GM12878 (cell line): ENCODE measurements around the gene ATRN. TPM values are rescaled to one million over a fixed set of nuclear protein-coding genes. Genes with fewer than 3 reads are reported as not detected.
"Not testable (repeated sequence)": the region's sequence is repeated elsewhere in the genome, so short reads cannot be mapped to it uniquely, and the experiment has no call there.

Source experiments
- ATAC-seq: fragments of 200-7000 bp; cut with Tn5 transposase; 3 replicates; pipeline ENCODE4 v1.9.1; 2020; ENCODE audit warnings: mild to moderate bottlenecking, moderate library complexity
- BruUV-seq: library from RNA; stranded (reverse); fragments of 400-500 nt; replicated peaks from 2 replicates; lab custom pipeline; 2021; lab: Mats Ljungman, UMichigan
- CTCF ChIA-PET: fragments of 300-600 bp; sonication (Branson Sonifier 250); formaldehyde crosslinking; extraction: SDS; loops from one replicate; lab custom pipeline; 2021; ENCODE audit warnings: inconsistent platforms; lab: Yijun Ruan, JAX
- POLR2A ChIA-PET: fragments of 350-600 bp; formaldehyde crosslinking; extraction: SDS; loops from one replicate; lab custom pipeline; 2021; ENCODE audit warnings: inconsistent platforms; lab: Charles Lee
- RAD21 ChIA-PET: fragments of 300-600 bp; sonication (Branson Sonifier 250); formaldehyde crosslinking; loops from one replicate; lab custom pipeline; 2023; ENCODE audit warnings: antibody characterized with exemption; ENCODE audit not compliant: unreplicated experiment; lab: Charles Lee
- SMC1A ChIA-PET: fragments of 300-600 bp; sonication (Branson Sonifier 250); formaldehyde crosslinking; loops from one replicate; lab custom pipeline; 2023; ENCODE audit not compliant: unreplicated experiment, uncharacterized antibody; lab: Charles Lee
- DNase-seq: peaks from one replicate; pipeline ENCODE4 v3.0.0-alpha.2; 2011; ENCODE audit warnings: low read depth, low spot score
- FAIRE-seq: peaks from 3 replicates; lab custom pipeline; 2011; peaks lifted over from hg19 to GRCh38; lab: Jason Lieb, UNC
- H2AFZ ChIP-seq: 2 replicates; pipeline ENCODE4 v1.6.0; 2011; ENCODE audit warnings: low read depth, low read length, control low read depth; ENCODE audit not compliant: control insufficient read depth
- H3K27ac ChIP-seq: 2 replicates; pipeline ENCODE4 v1.5.1; 2011; ENCODE audit warnings: control low read depth; ENCODE audit not compliant: control insufficient read depth, insufficient read depth
- H3K27me3 ChIP-seq, 2 experiments: replicated peaks in 1 of 2; 2 replicates each; pipeline versions ENCODE4 v1.6.0 to v1.6.1; 2011; ENCODE audit warnings: low read length in 1 of 2; ENCODE audit not compliant: control insufficient read depth in 2 of 2, insufficient read depth in 2 of 2
- H3K36me3 ChIP-seq, 2 experiments: 2 replicates each; pipeline ENCODE4 v1.5.1; 2011; ENCODE audit warnings: low read length in 1 of 2; ENCODE audit not compliant: control insufficient read depth in 2 of 2, insufficient read depth in 2 of 2
- H3K4me1 ChIP-seq: 2 replicates; pipeline ENCODE4 v1.6.1; 2011; ENCODE audit warnings: mild to moderate bottlenecking, low read length, moderate library complexity, mixed read lengths; ENCODE audit not compliant: control insufficient read depth, insufficient read depth
- H3K4me2 ChIP-seq: 2 replicates; pipeline ENCODE4 v1.6.0; 2011; ENCODE audit warnings: control low read depth; ENCODE audit not compliant: control insufficient read depth, insufficient read depth
- H3K4me3 ChIP-seq: fragments of 200-600 bp; sonication (generic); 2 replicates; pipeline ENCODE4 v1.5.1; 2016
- H3K79me2 ChIP-seq: 2 replicates; pipeline ENCODE4 v1.6.0; 2011; ENCODE audit warnings: low read length; ENCODE audit not compliant: control insufficient read depth, insufficient read depth
- H3K9ac ChIP-seq: 2 replicates; pipeline ENCODE4 v1.8.0; 2011; ENCODE audit warnings: low read length, control low read depth, mixed read lengths; ENCODE audit not compliant: control insufficient read depth, insufficient read depth
- H3K9me3 ChIP-seq: replicated peaks from 3 replicates; pipeline ENCODE4 v1.5.1; 2011; ENCODE audit warnings: mild to moderate bottlenecking, low read length; ENCODE audit not compliant: control insufficient read depth, insufficient read depth
- H4K20me1 ChIP-seq: 2 replicates; pipeline ENCODE4 v1.6.0; 2011; ENCODE audit not compliant: control insufficient read depth, insufficient read depth
- WGBS: methylation state at CpG from one replicate; pipeline ENCODE4 v1.1.6; 2016; ENCODE audit warnings: low lambda C conversion rate; ENCODE audit not compliant: insufficient replicate concordance, insufficient coverage; ENCODE audit errors: missing lambda C conversion rate; 5-methylcytosine and 5-hydroxymethylcytosine counted together
- in situ Hi-C: fragments of 300-500 bp; cut with MboI; formaldehyde crosslinking; loops from 9 replicates; pipeline ENCODE4 v1.14.3; 2018; ENCODE audit warnings: mixed read lengths
- intact Hi-C: fragments of 100-400 bp; cut with micrococcal nuclease; formaldehyde crosslinking; loops from one replicate; pipeline ENCODE4 v1.14.2; 2022; ENCODE audit not compliant: unreplicated experiment
- polyA plus RNA-seq, 11 experiments: library from polyadenylated mRNA; depleted of rRNA in 4 of 11; unstranded in 6 of 11; stranded (reverse) in 5 of 11; fragments of >200 nt; fragmentation: Nextera tagmentation in 4 of 11; fragmentation: Illumina TruSeq in 1 of 11; extraction: Ambion mirVana in 4 of 11; extraction: Trizol in 1 of 11; gene quantifications; 1 replicate in 1 of 11; 2 replicates in 10 of 11; pipeline versions ENCODE4 v1.2.1 to v1.2.3, GENCODE V29; 2011 to 2016; ENCODE audit warnings: inconsistent platforms in 2 of 11, missing spikeins in 2 of 11, low read depth in 1 of 11
- total RNA-seq, 4 experiments: library from RNA; depleted of rRNA in 3 of 4; stranded (reverse); fragments of >200 nt in 3 of 4; fragmentation: Illumina TruSeq in 1 of 4; extraction: Trizol in 1 of 4; gene quantifications; 2 replicates each; pipeline versions ENCODE4 v1.2.1 to v1.2.3, GENCODE V29; 2013 to 2021
- TF ChIP-seq, protein P1 (sequence below): IDR thresholded peaks from 2 replicates; pipeline ENCODE4 v1.6.1; 2012; ENCODE audit warnings: mild to moderate bottlenecking, low read depth, low read length

Gene ATRN
- total and polyA plus RNA-seq, 10 of the 15 experiments (the other 5 are each of a cell fraction or from before 2014, with no cell fraction given), result 0.71 to 11.6 (median 6.9) TPM

DNA sequence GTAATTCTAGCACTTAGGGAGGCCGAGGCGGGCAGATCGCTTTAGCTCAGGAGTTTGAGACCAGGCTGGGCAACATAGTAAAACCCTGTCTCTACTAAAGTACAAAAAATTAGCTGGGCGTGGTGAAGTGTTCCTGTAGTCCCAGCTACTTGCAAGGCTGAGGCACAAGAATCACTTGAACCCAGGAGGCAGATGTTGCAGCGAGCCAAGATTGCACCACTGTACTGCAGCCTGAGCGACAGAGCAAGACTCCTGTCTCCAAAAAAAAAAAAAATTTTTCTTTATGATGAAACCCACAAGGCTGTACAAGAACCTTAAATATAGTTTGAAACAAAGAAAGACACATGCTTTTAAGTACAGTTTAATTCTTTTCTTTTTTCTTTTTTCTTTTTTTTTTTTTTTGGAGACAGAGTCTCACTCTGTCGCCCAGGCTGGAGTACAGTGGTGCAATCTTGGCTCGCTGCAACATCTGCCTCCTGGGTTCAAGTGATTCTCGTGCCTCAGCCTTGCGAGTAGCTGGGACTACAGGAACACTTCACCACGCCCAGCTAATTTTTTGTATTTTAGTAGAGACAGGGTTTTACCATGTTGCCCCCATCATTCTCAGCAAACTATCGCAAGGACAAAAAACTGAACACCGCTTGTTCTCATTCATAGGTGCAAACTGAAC, 144.5 kb downstream of the ATRN start:
- H3K4me2 ChIP-seq, in situ Hi-C loops: not testable (repeated sequence)

DNA sequence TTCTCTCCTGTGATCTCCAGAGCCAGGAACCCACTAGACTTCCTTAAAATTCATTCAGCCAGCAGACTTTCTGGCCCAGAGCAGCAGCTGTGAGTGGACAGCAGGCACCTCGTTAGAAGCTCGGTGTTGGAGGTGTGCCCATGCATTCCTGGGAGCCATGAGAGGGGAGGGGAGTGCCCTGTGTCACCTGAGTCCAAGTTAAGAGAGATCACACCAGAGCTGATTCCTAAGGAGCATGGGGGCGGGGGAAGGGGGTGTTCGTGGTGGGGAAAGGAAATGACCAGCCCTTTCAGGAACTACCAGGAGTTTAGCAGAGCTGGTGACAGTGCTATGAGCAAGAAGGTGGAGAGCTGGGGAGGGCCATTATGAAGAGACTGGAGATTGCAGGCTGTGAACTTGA, 145.4 kb downstream of the ATRN start:
- Histone ChIP-seq H3K36me3 (no peaks in the 10 kb centered on the region; a peak in 1 of 4 replicates), H3K27ac (no peak overlapping the region)
- CTCF ChIA-PET, result no interaction called here
- no TSS peak for BruUV-seq
- TF ChIP-seq, protein P1, sequence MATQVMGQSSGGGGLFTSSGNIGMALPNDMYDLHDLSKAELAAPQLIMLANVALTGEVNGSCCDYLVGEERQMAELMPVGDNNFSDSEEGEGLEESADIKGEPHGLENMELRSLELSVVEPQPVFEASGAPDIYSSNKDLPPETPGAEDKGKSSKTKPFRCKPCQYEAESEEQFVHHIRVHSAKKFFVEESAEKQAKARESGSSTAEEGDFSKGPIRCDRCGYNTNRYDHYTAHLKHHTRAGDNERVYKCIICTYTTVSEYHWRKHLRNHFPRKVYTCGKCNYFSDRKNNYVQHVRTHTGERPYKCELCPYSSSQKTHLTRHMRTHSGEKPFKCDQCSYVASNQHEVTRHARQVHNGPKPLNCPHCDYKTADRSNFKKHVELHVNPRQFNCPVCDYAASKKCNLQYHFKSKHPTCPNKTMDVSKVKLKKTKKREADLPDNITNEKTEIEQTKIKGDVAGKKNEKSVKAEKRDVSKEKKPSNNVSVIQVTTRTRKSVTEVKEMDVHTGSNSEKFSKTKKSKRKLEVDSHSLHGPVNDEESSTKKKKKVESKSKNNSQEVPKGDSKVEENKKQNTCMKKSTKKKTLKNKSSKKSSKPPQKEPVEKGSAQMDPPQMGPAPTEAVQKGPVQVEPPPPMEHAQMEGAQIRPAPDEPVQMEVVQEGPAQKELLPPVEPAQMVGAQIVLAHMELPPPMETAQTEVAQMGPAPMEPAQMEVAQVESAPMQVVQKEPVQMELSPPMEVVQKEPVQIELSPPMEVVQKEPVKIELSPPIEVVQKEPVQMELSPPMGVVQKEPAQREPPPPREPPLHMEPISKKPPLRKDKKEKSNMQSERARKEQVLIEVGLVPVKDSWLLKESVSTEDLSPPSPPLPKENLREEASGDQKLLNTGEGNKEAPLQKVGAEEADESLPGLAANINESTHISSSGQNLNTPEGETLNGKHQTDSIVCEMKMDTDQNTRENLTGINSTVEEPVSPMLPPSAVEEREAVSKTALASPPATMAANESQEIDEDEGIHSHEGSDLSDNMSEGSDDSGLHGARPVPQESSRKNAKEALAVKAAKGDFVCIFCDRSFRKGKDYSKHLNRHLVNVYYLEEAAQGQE, result no peak
- TF ChIP-seq, all 136 proteins: peak for 0
- RAD21 ChIA-PET, result no interaction called here
- FAIRE-seq (no peak), DNase-seq (no peak), ATAC-seq (no peak)
- Histone ChIP-seq H3K9ac (no peak overlapping the region), H3K4me2 (no peak overlapping the region), H3K79me2 (no peaks in the 10 kb centered on the region), H4K20me1 (no peaks in the 10 kb centered on the region), H2AFZ (no peak overlapping the region), H3K27me3 (no peaks in the 10 kb centered on the region), H3K4me1 (0 out of 2 replicates have a peak, but pooled peaks cover 3% of the 10 kb centered on the region), H3K9me3 (no peaks in the 10 kb centered on the region), H3K4me3 (no peak overlapping the region)
- 97% methylated on average over 2 of the region's 4 CpGs for WGBS
- intact Hi-C loops, result no loop called here
- SMC1A ChIA-PET, result no interaction called here
- POLR2A ChIA-PET, result no interaction called here
- in situ Hi-C loops, result no loop called here

More for the DNA sequence above, 144.5 kb downstream of the ATRN start:
- H4K20me1 ChIP-seq, DNase-seq, H3K36me3 ChIP-seq, POLR2A ChIA-PET, H3K79me2 ChIP-seq, FAIRE-seq, H3K27ac ChIP-seq, ATAC-seq, intact Hi-C loops, H3K27me3 ChIP-seq, BruUV-seq, H3K9ac ChIP-seq, H3K9me3 ChIP-seq, H3K4me1 ChIP-seq, H3K4me3 ChIP-seq, H2AFZ ChIP-seq, CTCF ChIA-PET, RAD21 ChIA-PET: not testable (repeated sequence)
- SMC1A ChIA-PET, result interaction anchor here (1.1 kb wide), 1 partner anchor 352 kb away, joined by 3 read pairs; no protein-coding TSS in a partner anchor
- 90% methylated on average over 12 of the region's 13 CpGs for WGBS
